ENCODE measurements around the gene NOL8.

GRCh38 chr9:92324889-92325268, 271 bp downstream of the NOL8 start:
- TF ChIP-seq CTCF (IDR thresholded peaks at IDR 0.05 in 2 of 3, conservative IDR thresholded peaks at IDR 0.05 in 1 of 3; ENCODE audit: borderline replicate concordance in 1 of 3, insufficient read depth in 1 of 3, low read depth in 2 of 3, low read length in 2 of 3) (no peak), EZH2 (IDR thresholded peaks at IDR 0.05) (no peak), ZFX (IDR thresholded peaks at IDR 0.05) (no peak), POLR2AphosphoS5 (IDR thresholded peaks at IDR 0.05; ENCODE audit: low read depth, low read length) (no peak), POLR2A (IDR thresholded peaks at IDR 0.05; ENCODE audit: borderline replicate concordance, extremely low read depth, insufficient read depth, insufficient read length) (no peak)

Data from HCT116 (cell line).